SK-N-SH (cell line): ENCODE data around the gene SSRP1.

Experiments used
- EP300 ChIP-seq, 2 experiments: IDR thresholded peaks; 2 replicates each; pipeline versions ENCODE4 v1.4.0 to v1.6.1; 2012; ENCODE audit warnings: borderline replicate concordance in 1 of 2, low read depth in 1 of 2, low read length in 1 of 2
- FOSL2 ChIP-seq: IDR thresholded peaks from 2 replicates; pipeline ENCODE4 v1.4.0; 2012; ENCODE audit warnings: low read depth, mild to moderate bottlenecking, moderate library complexity, borderline replicate concordance
- FOXJ3 ChIP-seq: sonication (generic); formaldehyde crosslinking; IDR thresholded peaks from 2 replicates; pipeline ENCODE4 v1.5.1; 2020; ENCODE audit warnings: mild to moderate bottlenecking, missing genetic modification reagents
- JUND ChIP-seq: IDR thresholded peaks from 2 replicates; pipeline ENCODE4 v1.4.0; 2012
- MEF2A ChIP-seq: IDR thresholded peaks from 2 replicates; pipeline ENCODE4 v1.4.0; 2012; ENCODE audit warnings: low read depth, borderline replicate concordance
- MXI1 ChIP-seq: IDR thresholded peaks from 2 replicates; pipeline ENCODE4 v1.6.1; 2012; ENCODE audit warnings: mild to moderate bottlenecking, low read depth, low read length, improper control_type of control experiment
- REST ChIP-seq: IDR thresholded peaks from 2 replicates; pipeline ENCODE4 v1.6.1; 2012; ENCODE audit warnings: mild to moderate bottlenecking, low read depth, low read length, moderate library complexity
- TCF12 ChIP-seq: IDR thresholded peaks from 2 replicates; pipeline ENCODE4 v1.4.0; 2012
- YY1 ChIP-seq: IDR thresholded peaks from 2 replicates; pipeline ENCODE4 v1.4.0; 2012; ENCODE audit warnings: low read depth, mild to moderate bottlenecking
- TF ChIP-seq, protein P1 (sequence below): IDR thresholded peaks from 2 replicates; pipeline ENCODE4 v1.4.0; 2012; ENCODE audit warnings: low read depth, borderline replicate concordance
- TF ChIP-seq, protein P2 (sequence below): IDR thresholded peaks from 2 replicates; pipeline ENCODE4 v1.4.0; 2012; ENCODE audit warnings: low read depth
- TF ChIP-seq, protein P3 (sequence below): fragments of 200-600 bp; sonication (generic); IDR thresholded peaks from 2 replicates; pipeline ENCODE4 v1.6.1; 2017; ENCODE audit warnings: antibody characterized with exemption, mild to moderate bottlenecking, moderate library complexity
- TF ChIP-seq, protein P4 (sequence below): IDR thresholded peaks from 2 replicates; pipeline ENCODE4; 2012

DNA sequence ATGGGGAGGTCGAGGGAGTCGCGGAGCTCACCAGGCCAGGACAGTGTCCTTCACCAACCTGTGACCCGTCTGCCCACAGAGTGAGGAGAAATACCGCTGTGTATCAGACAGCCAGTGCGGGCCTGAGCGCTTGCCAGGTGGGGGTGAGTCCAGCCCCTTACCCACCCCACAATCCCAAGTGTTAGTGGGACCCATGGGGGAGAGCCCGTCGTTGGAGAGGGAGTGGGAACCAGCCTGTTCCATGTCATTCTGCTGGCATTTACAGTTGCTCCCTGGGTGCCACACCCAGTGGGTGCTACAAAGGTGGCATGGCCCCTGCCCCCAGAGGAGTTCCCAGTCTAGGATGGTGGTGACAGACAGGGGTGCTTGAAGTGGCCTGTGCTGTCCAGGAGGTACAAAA lies 11.6 kb upstream of the SSRP1 start:
- TF ChIP-seq, protein P1, sequence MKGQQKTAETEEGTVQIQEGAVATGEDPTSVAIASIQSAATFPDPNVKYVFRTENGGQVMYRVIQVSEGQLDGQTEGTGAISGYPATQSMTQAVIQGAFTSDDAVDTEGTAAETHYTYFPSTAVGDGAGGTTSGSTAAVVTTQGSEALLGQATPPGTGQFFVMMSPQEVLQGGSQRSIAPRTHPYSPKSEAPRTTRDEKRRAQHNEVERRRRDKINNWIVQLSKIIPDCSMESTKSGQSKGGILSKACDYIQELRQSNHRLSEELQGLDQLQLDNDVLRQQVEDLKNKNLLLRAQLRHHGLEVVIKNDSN = no peak
- TF ChIP-seq, protein P2, sequence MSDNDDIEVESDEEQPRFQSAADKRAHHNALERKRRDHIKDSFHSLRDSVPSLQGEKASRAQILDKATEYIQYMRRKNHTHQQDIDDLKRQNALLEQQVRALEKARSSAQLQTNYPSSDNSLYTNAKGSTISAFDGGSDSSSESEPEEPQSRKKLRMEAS = no peak
- TF ChIP-seq, protein P3, sequence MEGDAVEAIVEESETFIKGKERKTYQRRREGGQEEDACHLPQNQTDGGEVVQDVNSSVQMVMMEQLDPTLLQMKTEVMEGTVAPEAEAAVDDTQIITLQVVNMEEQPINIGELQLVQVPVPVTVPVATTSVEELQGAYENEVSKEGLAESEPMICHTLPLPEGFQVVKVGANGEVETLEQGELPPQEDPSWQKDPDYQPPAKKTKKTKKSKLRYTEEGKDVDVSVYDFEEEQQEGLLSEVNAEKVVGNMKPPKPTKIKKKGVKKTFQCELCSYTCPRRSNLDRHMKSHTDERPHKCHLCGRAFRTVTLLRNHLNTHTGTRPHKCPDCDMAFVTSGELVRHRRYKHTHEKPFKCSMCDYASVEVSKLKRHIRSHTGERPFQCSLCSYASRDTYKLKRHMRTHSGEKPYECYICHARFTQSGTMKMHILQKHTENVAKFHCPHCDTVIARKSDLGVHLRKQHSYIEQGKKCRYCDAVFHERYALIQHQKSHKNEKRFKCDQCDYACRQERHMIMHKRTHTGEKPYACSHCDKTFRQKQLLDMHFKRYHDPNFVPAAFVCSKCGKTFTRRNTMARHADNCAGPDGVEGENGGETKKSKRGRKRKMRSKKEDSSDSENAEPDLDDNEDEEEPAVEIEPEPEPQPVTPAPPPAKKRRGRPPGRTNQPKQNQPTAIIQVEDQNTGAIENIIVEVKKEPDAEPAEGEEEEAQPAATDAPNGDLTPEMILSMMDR = no peak
- TF ChIP-seq MEF2A = no peak
- TF ChIP-seq FOXJ3 (CRISPR knock-in tag) = no peak
- no peak for TF ChIP-seq YY1
- TF ChIP-seq EP300 (IDR thresholded peaks at IDR 0.05; ENCODE audit: borderline replicate concordance in 1 of 2, low read depth in 1 of 2, low read length in 1 of 2) = no peak
- TF ChIP-seq JUND = no peak
- TF ChIP-seq, protein P4, sequence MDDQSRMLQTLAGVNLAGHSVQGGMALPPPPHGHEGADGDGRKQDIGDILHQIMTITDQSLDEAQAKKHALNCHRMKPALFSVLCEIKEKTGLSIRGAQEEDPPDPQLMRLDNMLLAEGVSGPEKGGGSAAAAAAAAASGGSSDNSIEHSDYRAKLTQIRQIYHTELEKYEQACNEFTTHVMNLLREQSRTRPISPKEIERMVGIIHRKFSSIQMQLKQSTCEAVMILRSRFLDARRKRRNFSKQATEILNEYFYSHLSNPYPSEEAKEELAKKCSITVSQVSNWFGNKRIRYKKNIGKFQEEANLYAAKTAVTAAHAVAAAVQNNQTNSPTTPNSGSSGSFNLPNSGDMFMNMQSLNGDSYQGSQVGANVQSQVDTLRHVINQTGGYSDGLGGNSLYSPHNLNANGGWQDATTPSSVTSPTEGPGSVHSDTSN = no peak
- TF ChIP-seq FOSL2 = no peak
- no peak for TF ChIP-seq MXI1
- TF ChIP-seq REST = no peak
- no peak for TF ChIP-seq TCF12
